ENCODE data around the gene HSBP1L1. TPM values are rescaled to one million over a fixed set of nuclear protein-coding genes. Genes with fewer than 3 reads are reported as not detected.

Gene HSBP1L1
- total and polyA plus RNA-seq, 2 experiments from 2014 or later, result 1.8 to 3.7 TPM

- H4K20me1 ChIP-seq (replicated peaks; ENCODE audit: insufficient read depth), result peaks cover 55% of the 10 kb centered on the region
- ATAC-seq, result no peak
Observed at GRCh38 chr18:79983793-79984192, 19.4 kb downstream of the HSBP1L1 start.

More at GRCh38 chr18:79983793-79984192, 19.4 kb downstream of the HSBP1L1 start:
- Mint-ChIP-seq H3K4me3 (no peak overlapping the region; the same call in 2 of the 3 replicates), H3K4me1 (peaks cover 24% of the 10 kb centered on the region), H3K36me3 (ENCODE audit: low read depth) (peaks cover 41% of the 10 kb centered on the region), H3K27me3 (ENCODE audit: insufficient read depth, low read depth, poor library complexity) (peaks cover 3% of the 10 kb centered on the region), H3K27ac (peak overlapping the region; percentile 19; the same call in 1 of the 2 replicates), H3K9me3 (no peaks in the 10 kb centered on the region)
- no peak for DNase-seq (ENCODE audit: low spot score)
- no peak for TF ChIP-seq ZNF114 (CRISPR knock-in tag; IDR thresholded peaks at IDR 0.05)
- TF ChIP-seq EZH2phosphoT487 (IDR thresholded peaks at IDR 0.05; ENCODE audit: unreplicated experiment), result no peak
- no peak for TF ChIP-seq CREB1 (CRISPR knock-in tag; IDR thresholded peaks at IDR 0.05; ENCODE audit: low read depth)
- TF ChIP-seq ZNF331 (CRISPR knock-in tag; IDR thresholded peaks at IDR 0.05; ENCODE audit: low read depth), result no peak
- TF ChIP-seq REST (IDR thresholded peaks at IDR 0.05; ENCODE audit: unreplicated experiment), result no peak
- no peak for TF ChIP-seq EZH2 (IDR thresholded peaks at IDR 0.05; ENCODE audit: low read depth, unreplicated experiment)
- no peak for TF ChIP-seq ETS1 (IDR thresholded peaks at IDR 0.05)
- no peak for TF ChIP-seq POLR2AphosphoS5 (IDR thresholded peaks at IDR 0.05; ENCODE audit: low read depth)
- TF ChIP-seq NANOG (IDR thresholded peaks at IDR 0.05; ENCODE audit: borderline replicate concordance), result no peak
- TF ChIP-seq ZNF462 (CRISPR knock-in tag; IDR thresholded peaks at IDR 0.05), result no peak
- no peak for TF ChIP-seq JUNB (IDR thresholded peaks at IDR 0.05; ENCODE audit: unreplicated experiment)
- TF ChIP-seq STAT1 (IDR thresholded peaks at IDR 0.05; ENCODE audit: unreplicated experiment), result no peak
- TF ChIP-seq CTCF (conservative IDR thresholded peaks at IDR 0.05; ENCODE audit: low read depth in 2 of 2), result no peak
- Histone ChIP-seq H3K9me2 (ENCODE audit: insufficient read depth) (no peaks in the 10 kb centered on the region), H2AFZ (no peak overlapping the region), H3K79me2 (replicated peaks; ENCODE audit: insufficient read depth) (peaks cover 94% of the 10 kb centered on the region), H3K4me2 (no peak overlapping the region), H3K4me1 (ENCODE audit: insufficient read depth) (no peaks in the 10 kb centered on the region; the same call in 1 of the 2 replicates), H3K27me3 (ENCODE audit: insufficient read depth) (no peaks in the 10 kb centered on the region), H3F3A (replicated peaks; ENCODE audit: low read depth) (no peaks in the 10 kb centered on the region), H3K36me3 (ENCODE audit: insufficient read depth) (peaks cover 8% of the 10 kb centered on the region), H3K27ac (ENCODE audit: low read depth) (no peak overlapping the region), H3K4me3 (no peak overlapping the region)

Measured in GM23338 (cell line).